HG02840 (cell line): ENCODE measurements around the gene GRIA4.
"Not testable (repeated sequence)": the region's sequence is repeated elsewhere in the genome, so short reads cannot be mapped to it uniquely, and the experiment has no call there.

Experiments
- ATAC-seq: cut with Tn5 transposase; IDR thresholded peaks from one replicate; pipeline ENCODE4 v1.9.1; 2021; ENCODE audit warnings: mild to moderate bottlenecking, moderate library complexity, moderate number of reproducible peaks; ENCODE audit not compliant: unreplicated experiment, low FRiP score

Gene GRIA4

GRCh38 chr11:105713696-105714095 lies 103.8 kb downstream of the GRIA4 start:
- no peak for ATAC-seq

- no peak for ATAC-seq
These were observed 108.8 kb downstream of the GRIA4 start for GRCh38 chr11:105718641-105719040.

GRCh38 chr11:105719073-105719822 lies 109.4 kb downstream of the GRIA4 start:
- peak; percentile 79 for ATAC-seq

GRCh38 chr11:105720096-105720495 lies 110.2 kb downstream of the GRIA4 start:
- no peak for ATAC-seq

- no peak for ATAC-seq
These were observed 113.4 kb downstream of the GRIA4 start for GRCh38 chr11:105723269-105723668.

- ATAC-seq: no peak
These were observed 122.7 kb downstream of the GRIA4 start for GRCh38 chr11:105732611-105733010.

GRCh38 chr11:105734426-105734825 lies 124.6 kb downstream of the GRIA4 start:
- no peak for ATAC-seq

- ATAC-seq: no peak
These were observed 128.4 kb downstream of the GRIA4 start for GRCh38 chr11:105738251-105738650.

- ATAC-seq: no peak
These were observed 129.3 kb downstream of the GRIA4 start for GRCh38 chr11:105738986-105739795.

- ATAC-seq: no peak
These were observed 130.5 kb downstream of the GRIA4 start for GRCh38 chr11:105740164-105740903.

GRCh38 chr11:105741488-105742020 lies 131.7 kb downstream of the GRIA4 start:
- no peak for ATAC-seq

GRCh38 chr11:105754260-105754659 lies 144.4 kb downstream of the GRIA4 start:
- no peak for ATAC-seq

- ATAC-seq: no peak
These were observed 144.8 kb downstream of the GRIA4 start for GRCh38 chr11:105754716-105755115.

GRCh38 chr11:105757107-105757506 lies 147.2 kb downstream of the GRIA4 start:
- ATAC-seq: no peak

- ATAC-seq: no peak
These were observed 153.7 kb downstream of the GRIA4 start for GRCh38 chr11:105763594-105763993.

GRCh38 chr11:105767931-105768330 lies 158.1 kb downstream of the GRIA4 start:
- ATAC-seq: no peak

- no peak for ATAC-seq
These were observed 159.8 kb downstream of the GRIA4 start for GRCh38 chr11:105769627-105770026.

- ATAC-seq: not testable (repeated sequence)
These were observed 163.6 kb downstream of the GRIA4 start for GRCh38 chr11:105773452-105773851.

GRCh38 chr11:105774899-105775298 lies 165.0 kb downstream of the GRIA4 start:
- no peak for ATAC-seq

- no peak for ATAC-seq
These were observed 171.1 kb downstream of the GRIA4 start for GRCh38 chr11:105780781-105781525.
